Endothelial cell (in vitro differentiated cells): ENCODE results near the gene CMSS1. TPM values are rescaled to one million over a fixed set of nuclear protein-coding genes. Genes with fewer than 3 reads are reported as not detected.
A peak's percentile ranks its signal among the peaks of the same experiment; 100 is the strongest.
"Not testable (repeated sequence)": the region's sequence is repeated elsewhere in the genome, so short reads cannot be mapped to it uniquely, and the experiment has no call there.

Experiments
- DNase-seq: peaks from one replicate; pipeline ENCODE4 v3.0.0; 2021; ENCODE audit warnings: low spot score
- H3K27ac Mint-ChIP-seq: one replicate; pipeline ENCODE4 v1.8.0; 2021; ENCODE audit warnings: mixed read lengths, inconsistent platforms; ENCODE audit not compliant: unreplicated experiment
- H3K27me3 Mint-ChIP-seq: one replicate; pipeline ENCODE4 v1.8.0; 2021; ENCODE audit warnings: mild to moderate bottlenecking, moderate library complexity, mixed read lengths, inconsistent platforms; ENCODE audit not compliant: unreplicated experiment
- H3K36me3 Mint-ChIP-seq: one replicate; pipeline ENCODE4 v1.8.0; 2021; ENCODE audit warnings: mild to moderate bottlenecking, low read depth, mixed read lengths, inconsistent platforms; ENCODE audit not compliant: unreplicated experiment
- H3K4me1 Mint-ChIP-seq: one replicate; pipeline ENCODE4 v1.8.0; 2021; ENCODE audit warnings: mild to moderate bottlenecking, mixed read lengths, inconsistent platforms; ENCODE audit not compliant: unreplicated experiment
- H3K4me3 Mint-ChIP-seq: one replicate; pipeline ENCODE4 v1.8.0; 2021; ENCODE audit warnings: mild to moderate bottlenecking, mixed read lengths, inconsistent platforms; ENCODE audit not compliant: unreplicated experiment
- H3K9me3 Mint-ChIP-seq: one replicate; pipeline ENCODE4 v1.8.0; 2021; ENCODE audit warnings: mixed read lengths, inconsistent platforms; ENCODE audit not compliant: unreplicated experiment
- total RNA-seq: library from RNA; stranded (reverse); fragmentation: NEBNext Ultra II Directional; extraction: Animal tissue kit (Norgen Biotek cat#: 25700); gene quantifications from one replicate; pipeline ENCODE4 v1.2.1, GENCODE V29; 2021; ENCODE audit not compliant: unreplicated experiment
- TF ChIP-seq, protein P1 (sequence below): fragments of 200-600 bp; sonication (generic); IDR thresholded peaks from one replicate; pipeline ENCODE4 v1.5.0; 2021; ENCODE audit warnings: antibody characterized with exemption; ENCODE audit not compliant: unreplicated experiment

The CMSS1 gene
- total RNA-seq, 1 donor from 2014 or later, result 25.8 TPM

DNA sequence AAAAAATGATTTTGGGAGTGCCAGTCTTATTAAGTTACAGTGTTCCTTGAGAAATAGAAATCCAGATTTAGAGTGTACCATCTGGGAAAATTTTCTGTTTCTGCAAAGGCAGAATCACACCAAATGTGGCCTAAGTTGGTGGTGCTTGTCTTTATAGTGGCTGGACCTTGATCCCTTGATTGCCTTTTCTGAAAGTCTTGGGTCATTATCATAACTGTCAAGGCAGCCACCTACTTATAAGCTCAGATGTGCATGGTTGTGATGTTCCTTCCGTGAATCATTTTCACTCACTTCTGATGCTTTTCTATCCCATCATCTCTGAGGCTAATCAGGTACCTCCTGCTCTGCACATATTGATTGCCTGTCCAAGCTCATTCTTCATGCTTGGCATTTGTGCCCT lies 20.1 kb downstream of the CMSS1 start:
- Mint-ChIP-seq H3K27me3 (no peaks in the 10 kb centered on the region), H3K36me3 (no peaks in the 10 kb centered on the region), H3K4me3 (no peak overlapping the region), H3K27ac (no peak overlapping the region), H3K4me1 (peaks cover 2% of the 10 kb centered on the region), H3K9me3 (no peaks in the 10 kb centered on the region)
- TF ChIP-seq, protein P1, sequence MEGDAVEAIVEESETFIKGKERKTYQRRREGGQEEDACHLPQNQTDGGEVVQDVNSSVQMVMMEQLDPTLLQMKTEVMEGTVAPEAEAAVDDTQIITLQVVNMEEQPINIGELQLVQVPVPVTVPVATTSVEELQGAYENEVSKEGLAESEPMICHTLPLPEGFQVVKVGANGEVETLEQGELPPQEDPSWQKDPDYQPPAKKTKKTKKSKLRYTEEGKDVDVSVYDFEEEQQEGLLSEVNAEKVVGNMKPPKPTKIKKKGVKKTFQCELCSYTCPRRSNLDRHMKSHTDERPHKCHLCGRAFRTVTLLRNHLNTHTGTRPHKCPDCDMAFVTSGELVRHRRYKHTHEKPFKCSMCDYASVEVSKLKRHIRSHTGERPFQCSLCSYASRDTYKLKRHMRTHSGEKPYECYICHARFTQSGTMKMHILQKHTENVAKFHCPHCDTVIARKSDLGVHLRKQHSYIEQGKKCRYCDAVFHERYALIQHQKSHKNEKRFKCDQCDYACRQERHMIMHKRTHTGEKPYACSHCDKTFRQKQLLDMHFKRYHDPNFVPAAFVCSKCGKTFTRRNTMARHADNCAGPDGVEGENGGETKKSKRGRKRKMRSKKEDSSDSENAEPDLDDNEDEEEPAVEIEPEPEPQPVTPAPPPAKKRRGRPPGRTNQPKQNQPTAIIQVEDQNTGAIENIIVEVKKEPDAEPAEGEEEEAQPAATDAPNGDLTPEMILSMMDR, result no peak
- DNase-seq, result no peak

DNA sequence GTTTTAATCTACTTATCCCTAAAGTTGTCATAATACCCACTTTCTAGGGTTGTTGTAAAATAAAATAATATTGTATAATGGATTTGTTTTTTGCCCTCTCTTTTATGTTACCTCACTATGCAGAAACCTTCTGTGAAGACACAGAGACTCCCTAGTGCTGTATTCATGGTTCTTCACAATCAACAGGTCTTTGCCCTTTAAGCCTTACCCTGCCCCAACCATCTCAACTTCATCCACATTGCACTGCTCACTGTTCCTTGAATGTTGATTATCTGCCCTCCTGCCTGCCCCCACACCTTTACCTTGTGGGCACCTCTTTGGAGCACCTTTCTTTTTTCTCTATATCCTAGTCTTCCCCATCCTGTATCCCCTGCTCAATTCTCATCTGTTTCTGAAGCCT lies 21.1 kb downstream of the CMSS1 start:
- no peaks in the 10 kb centered on the region for H3K9me3 Mint-ChIP-seq
- H3K27me3 Mint-ChIP-seq, result no peaks in the 10 kb centered on the region
- peaks cover 8% of the 10 kb centered on the region for H3K4me1 Mint-ChIP-seq
- TF ChIP-seq, protein P1, result no peak
- no peak for DNase-seq
- no peaks in the 10 kb centered on the region for H3K36me3 Mint-ChIP-seq
- no peak overlapping the region for H3K4me3 Mint-ChIP-seq
- no peak overlapping the region for H3K27ac Mint-ChIP-seq

DNA sequence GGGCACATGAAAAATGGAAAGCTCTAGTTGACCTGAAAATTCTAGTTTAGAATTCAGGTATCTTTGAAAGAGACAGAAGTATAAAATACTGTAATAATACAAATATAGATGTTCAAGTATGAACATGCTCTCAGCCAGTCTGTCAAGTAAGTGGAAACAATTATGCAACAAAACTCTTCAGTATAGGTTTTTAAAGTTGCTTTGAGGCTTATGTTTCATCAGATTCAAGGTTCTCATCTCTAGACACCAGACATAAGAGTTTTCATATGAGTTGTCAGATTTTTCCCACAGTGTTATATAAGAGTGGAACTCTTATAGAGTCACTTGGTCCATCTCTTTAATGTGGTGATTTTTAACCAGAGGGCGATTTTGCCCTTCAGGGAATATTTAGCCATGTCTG lies 22.0 kb downstream of the CMSS1 start:
- Mint-ChIP-seq H3K4me3 (no peak overlapping the region), H3K4me1 (peaks cover 11% of the 10 kb centered on the region), H3K27me3 (no peaks in the 10 kb centered on the region), H3K9me3 (no peaks in the 10 kb centered on the region), H3K27ac (no peak overlapping the region), H3K36me3 (no peaks in the 10 kb centered on the region)
- TF ChIP-seq, protein P1, result no peak
- no peak for DNase-seq

DNA sequence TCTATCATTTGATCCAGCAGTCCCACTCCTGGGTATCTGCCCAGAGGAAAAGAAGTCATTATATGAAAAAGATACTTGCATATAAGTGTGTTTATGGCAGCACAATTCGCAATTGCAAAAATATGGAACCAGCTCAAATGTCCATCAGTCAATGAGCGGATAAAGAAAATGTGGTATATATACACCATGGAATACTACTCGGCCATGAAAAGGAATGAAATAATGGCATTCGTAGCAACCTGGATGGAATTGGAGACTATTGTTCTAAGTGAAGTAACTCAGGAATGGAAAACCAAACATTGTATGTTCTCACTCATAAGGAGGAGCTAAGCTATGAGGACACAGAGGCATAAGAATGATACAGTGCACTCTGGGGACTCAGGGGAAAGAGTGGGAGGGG lies 24.3 kb downstream of the CMSS1 start:
- H3K9me3 Mint-ChIP-seq, H3K4me3 Mint-ChIP-seq, H3K36me3 Mint-ChIP-seq, H3K27ac Mint-ChIP-seq, H3K27me3 Mint-ChIP-seq, DNase-seq: not testable (repeated sequence)
- peaks cover 32% of the 10 kb centered on the region for H3K4me1 Mint-ChIP-seq

DNA sequence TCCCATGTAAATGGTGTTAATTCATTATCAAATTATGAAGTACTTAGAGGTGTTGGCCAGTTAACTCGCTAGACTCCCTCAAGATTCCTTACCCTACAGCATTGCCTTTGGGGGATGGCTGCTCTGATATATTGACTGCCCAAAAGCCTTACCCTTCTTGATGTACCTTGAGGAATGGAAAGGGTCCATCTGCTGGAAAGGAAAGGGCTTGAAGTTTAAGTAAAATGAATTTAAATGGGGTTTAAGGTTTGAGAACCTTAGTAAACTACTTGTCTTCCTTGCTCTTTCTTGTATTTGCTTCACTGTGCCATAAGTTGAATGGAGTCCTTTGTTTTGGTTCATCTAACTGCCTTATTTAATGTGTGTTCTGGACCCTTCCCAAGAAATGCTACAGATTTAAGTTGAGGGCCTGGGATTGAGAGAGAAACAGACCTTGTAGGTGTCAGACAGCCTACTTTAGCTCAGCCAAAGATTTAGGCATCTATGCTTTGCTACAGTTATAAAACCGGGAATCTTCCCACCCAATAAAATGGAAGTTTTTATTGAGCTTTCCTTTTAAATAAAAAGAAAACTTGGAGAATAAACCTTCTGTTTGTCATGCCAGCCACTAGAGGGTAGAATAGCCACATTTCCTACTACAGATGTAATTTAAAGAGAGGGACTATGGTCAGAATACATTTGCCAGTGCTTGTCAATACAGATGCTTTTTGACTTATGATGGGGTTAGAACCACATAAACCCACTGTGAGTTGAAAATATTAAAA lies 25.3 kb downstream of the CMSS1 start:
- Mint-ChIP-seq H3K27ac (peak overlapping the region; percentile 25), H3K9me3 (no peaks in the 10 kb centered on the region), H3K27me3 (no peaks in the 10 kb centered on the region), H3K4me3 (no peak overlapping the region), H3K4me1 (peaks cover 32% of the 10 kb centered on the region), H3K36me3 (peaks cover 2% of the 10 kb centered on the region)
- TF ChIP-seq, protein P1, result peak; percentile 62
- DNase-seq, result no peak
